H54 (cell line): ENCODE results near the gene PTPRD.

Source experiments
- DNase-seq: peaks from one replicate; pipeline ENCODE4 v3.0.0; 2011; ENCODE audit warnings: low spot score, mixed read lengths; ENCODE audit not compliant: insufficient read length
- FAIRE-seq: peaks from 3 replicates; lab custom pipeline; 2011; peaks lifted over from hg19 to GRCh38; lab: Jason Lieb, UNC
- POLR2A ChIP-seq: IDR thresholded peaks from 2 replicates; pipeline ENCODE4 v1.6.1; 2011; ENCODE audit warnings: low read depth, mild to moderate bottlenecking, low read length

The PTPRD gene

DNA sequence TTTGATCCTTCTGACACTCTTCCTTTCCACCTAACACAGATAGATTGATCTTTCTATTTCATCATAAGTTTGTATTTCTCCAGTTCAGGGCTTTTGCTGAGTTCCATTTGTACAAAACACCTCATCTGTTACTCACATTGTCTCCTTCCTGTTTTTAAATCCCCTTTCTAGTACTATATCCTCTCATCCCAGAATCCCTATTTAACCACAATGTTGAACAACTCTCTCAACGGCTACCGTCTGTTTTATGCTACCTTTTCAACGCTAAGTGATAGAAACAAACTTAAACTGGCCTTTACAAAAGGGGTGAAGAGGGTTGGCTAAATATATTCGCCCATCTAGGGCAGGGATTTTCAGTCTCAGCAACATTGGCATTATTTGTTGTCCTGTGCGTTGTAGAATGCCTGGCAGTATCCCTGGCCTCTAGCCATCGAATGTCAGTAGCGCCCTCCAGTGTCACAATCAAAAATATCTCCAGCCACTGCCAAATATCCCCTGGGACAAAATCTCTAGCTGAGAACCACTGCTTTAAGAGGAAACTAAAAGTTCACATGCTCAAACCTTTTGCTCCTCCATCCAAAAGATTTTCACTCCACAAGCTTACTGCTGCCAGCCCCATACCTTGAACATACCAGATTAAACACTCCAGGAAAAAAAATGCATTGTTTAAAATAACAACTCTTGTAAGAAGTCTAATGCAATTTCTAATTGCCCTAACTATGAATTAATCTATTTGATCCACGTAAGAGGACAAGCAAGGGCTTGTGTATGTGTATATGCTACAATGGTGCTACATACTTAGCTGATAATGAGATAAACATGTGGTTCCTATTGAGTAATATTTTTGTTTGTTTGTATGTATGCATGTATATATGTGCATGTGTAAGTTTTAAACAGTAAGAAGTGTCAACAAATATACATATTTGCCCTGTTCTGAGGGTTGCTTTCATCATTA is 344.0 kb downstream of the PTPRD start:
- DNase-seq (peak; percentile 18), FAIRE-seq (peak; percentile 97)
- no peak for TF ChIP-seq POLR2A

DNA sequence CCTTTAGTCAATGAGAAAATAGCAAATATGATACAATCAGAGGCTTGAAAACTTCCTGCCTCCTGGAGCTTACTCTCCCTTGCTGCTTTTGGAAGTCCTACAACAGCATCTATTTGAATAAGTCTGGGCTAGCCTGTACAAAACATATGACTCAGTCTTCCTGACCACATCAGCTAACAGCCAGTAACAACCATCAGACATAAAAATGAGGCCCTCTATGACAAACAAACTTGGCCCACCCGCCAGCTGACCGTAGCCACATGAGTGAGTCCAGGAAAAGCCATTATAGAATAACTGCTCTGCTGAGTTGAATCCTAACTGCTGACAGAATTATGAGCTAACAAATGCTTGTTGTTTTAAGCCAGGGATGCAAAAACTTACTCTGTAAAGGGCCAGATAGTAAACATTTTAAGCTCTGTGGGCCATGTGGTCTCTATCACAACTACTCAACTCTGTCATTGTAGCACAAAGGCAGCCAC is 347.6 kb downstream of the PTPRD start:
- peak; percentile 90 for FAIRE-seq

DNA sequence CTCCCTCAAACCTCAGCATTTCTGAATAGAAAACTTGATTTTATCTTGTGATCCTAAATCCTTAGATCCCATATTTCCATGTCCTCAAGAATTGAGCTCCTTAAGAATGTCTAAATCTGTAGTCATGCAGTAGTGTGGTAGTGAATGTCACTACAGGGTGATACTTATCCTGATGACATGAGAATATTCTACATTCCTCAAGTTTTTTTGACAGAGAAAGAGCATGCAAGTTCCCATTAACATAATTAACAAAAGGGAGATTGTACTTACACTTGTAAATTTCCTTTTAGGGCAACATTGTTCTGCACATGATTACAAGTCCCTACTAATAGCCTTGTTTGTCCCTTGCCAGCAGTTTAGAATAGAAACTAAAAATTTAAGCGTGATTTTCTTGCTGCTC is 352.3 kb downstream of the PTPRD start:
- no peak for DNase-seq
- TF ChIP-seq POLR2A, result no peak
- no peak for FAIRE-seq

More for the DNA sequence above, 347.6 kb downstream of the PTPRD start:
- peak; percentile 19 for DNase-seq
- TF ChIP-seq POLR2A, result no peak

GRCh38 chr9:10259668-10260067 is 353.1 kb downstream of the PTPRD start:
- no peak for TF ChIP-seq POLR2A
- DNase-seq (no peak), FAIRE-seq (no peak)

- DNase-seq, result no peak
- no peak for FAIRE-seq
- TF ChIP-seq POLR2A, result no peak
These were observed 357.0 kb downstream of the PTPRD start for GRCh38 chr9:10255758-10256157.

DNA sequence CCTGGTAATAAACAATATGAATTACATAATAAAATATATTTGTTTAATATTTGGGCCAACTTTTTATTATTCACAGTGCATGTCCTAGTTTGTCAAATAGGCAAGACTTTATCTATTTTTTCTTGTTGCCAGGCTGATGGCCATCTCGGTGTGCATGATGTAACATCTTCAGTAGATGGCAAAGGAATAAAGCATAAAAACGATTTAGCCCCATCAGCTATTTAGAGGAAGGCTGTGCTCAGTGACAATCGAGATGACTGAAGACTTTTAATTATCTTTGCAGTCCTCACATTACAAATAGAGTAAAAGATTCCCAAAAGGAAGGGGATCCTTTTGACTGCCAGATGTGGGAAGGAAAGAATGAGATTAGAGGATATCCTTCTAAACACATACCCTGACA is 358.5 kb downstream of the PTPRD start:
- DNase-seq (no peak), FAIRE-seq (no peak)

DNA sequence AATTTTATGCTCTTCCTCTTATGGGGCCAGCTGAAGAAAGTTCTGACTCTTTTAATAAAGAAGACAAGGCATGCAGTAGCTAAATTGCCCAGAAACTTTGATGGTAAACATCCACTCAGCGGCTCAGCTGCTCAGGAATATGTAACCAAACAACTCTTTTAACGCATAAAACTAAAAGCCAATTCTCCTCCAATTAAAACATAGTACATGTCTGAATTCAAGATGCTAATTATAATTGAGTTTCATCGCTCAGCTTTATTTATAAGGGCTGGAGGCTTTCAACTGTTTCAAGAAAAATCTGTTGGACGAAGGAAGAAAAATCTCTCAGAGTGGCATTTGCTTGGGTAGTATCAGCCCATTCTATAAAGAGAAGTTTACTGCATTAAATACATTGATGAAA is 359.5 kb downstream of the PTPRD start:
- FAIRE-seq (no peak), DNase-seq (no peak)
- TF ChIP-seq POLR2A, result no peak

More for the DNA sequence above, 358.5 kb downstream of the PTPRD start:
- no peak for TF ChIP-seq POLR2A

- peak; percentile 43 for FAIRE-seq
- DNase-seq, result no peak
- no peak for TF ChIP-seq POLR2A
These were observed 360.6 kb downstream of the PTPRD start for GRCh38 chr9:10252174-10252573.

- TF ChIP-seq POLR2A, result no peak
- DNase-seq (no peak), FAIRE-seq (no peak)
These were observed 361.3 kb downstream of the PTPRD start for GRCh38 chr9:10251490-10251889.

DNA sequence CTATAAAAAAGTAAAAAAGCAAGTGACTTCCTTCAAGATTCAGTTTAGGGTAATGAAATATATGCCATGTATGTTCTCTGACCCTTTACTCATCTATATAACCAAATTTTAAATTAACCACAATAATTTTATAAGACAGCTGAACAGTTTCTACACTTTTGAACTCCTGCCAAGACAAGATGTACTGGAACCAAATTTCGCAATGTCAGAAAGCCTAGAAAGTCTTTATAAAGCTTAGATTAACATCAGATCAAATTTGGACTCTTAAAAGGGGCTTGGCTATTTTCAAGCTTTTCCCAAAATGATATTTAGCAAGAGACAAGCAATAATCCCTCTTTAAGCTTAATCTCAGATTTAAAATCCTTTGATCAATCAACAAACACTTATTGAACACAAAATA is 362.6 kb downstream of the PTPRD start:
- FAIRE-seq, result no peak
- TF ChIP-seq POLR2A, result no peak
- DNase-seq, result no peak

DNA sequence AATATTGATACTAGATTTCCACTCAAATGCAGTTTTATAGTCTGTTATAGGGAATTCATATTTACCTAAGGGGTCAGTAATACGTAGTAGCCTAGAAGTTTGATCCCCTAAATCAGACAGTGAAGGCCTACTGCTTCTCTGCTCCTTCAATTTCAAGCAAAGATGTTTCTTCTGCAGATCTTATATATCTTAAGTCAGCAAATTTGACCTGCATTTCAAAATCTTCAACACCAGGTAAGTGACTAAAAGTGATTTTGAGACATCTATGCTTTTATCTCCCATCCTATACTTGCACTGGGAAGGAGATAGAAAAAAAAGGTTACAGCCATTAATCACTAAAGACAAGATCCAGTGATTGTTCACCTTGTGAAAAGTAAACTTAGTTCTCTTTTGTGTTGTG is 363.9 kb downstream of the PTPRD start:
- no peak for DNase-seq
- TF ChIP-seq POLR2A, result no peak
- no peak for FAIRE-seq

- DNase-seq (no peak), FAIRE-seq (peak; percentile 38)
- no peak for TF ChIP-seq POLR2A
These were observed 370.5 kb downstream of the PTPRD start for GRCh38 chr9:10242255-10242654.

DNA sequence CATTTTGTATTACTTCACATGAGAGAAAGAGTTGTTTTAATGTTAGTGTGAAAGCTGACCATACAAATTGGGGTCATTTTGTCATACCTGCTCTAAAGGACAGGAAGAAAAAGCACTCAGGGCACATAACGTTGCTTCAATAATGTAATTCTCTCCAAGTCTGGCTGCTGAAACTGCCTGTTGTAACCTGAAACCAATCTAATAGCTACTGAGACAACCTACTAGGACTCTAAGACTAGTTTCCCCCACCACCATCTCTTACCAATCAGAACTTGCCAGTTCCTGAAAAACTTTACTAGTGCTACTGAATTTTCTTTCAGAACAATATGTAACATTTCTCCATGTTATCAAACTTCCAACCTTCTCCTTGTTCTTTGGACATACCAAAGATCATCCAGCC is 374.7 kb downstream of the PTPRD start:
- DNase-seq (no peak), FAIRE-seq (no peak)
- no peak for TF ChIP-seq POLR2A

GRCh38 chr9:10237584-10237983 is 375.2 kb downstream of the PTPRD start:
- DNase-seq, result no peak
- TF ChIP-seq POLR2A, result no peak
- FAIRE-seq, result no peak

- TF ChIP-seq POLR2A, result no peak
- FAIRE-seq, result no peak
- no peak for DNase-seq
These were observed 376.6 kb downstream of the PTPRD start for GRCh38 chr9:10236161-10236560.

DNA sequence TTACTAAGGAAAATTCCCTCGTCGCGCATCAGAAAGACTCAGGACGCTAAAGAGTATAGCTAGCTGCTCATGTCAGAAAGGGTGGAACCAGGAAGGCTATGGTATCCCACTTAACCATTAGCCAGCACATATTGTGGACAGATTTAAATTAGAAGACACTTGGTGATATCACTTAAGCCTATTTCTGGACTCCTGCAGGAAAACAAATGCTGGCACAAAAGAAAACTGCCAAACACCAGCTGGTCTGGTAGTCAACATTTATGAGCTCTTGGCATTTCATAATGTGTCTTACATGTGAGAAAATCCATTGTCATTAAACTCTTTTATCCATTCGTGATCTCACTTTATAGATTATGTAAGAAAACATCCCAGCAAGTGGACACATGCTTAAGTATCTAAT is 377.4 kb downstream of the PTPRD start:
- no peak for DNase-seq
- no peak for FAIRE-seq
- TF ChIP-seq POLR2A, result no peak
